Chondrocyte (in vitro differentiated cells): ENCODE measurements around the gene AHRR. TPM values are rescaled to one million over a fixed set of nuclear protein-coding genes. Genes with fewer than 3 reads are reported as not detected.

Experiments used
- DNase-seq: peaks from one replicate; pipeline ENCODE4 v3.0.0; 2021; ENCODE audit warnings: mixed read lengths, low spot score
- H3K27ac Mint-ChIP-seq: one replicate; pipeline ENCODE4 v1.8.0; 2021; ENCODE audit warnings: mild to moderate bottlenecking, moderate library complexity, mixed read lengths; ENCODE audit not compliant: unreplicated experiment
- H3K27me3 Mint-ChIP-seq: 2 replicates; pipeline ENCODE4 v1.8.0; 2021; ENCODE audit warnings: low read depth, mixed read lengths
- H3K36me3 Mint-ChIP-seq: 2 replicates; pipeline ENCODE4 v1.8.0; 2021; ENCODE audit warnings: low read depth, mixed read lengths
- H3K4me1 Mint-ChIP-seq: 2 replicates; pipeline ENCODE4 v1.8.0; 2021; ENCODE audit warnings: low read depth, mild to moderate bottlenecking, mixed read lengths
- H3K4me3 Mint-ChIP-seq: one replicate; pipeline ENCODE4 v1.8.0; 2021; ENCODE audit warnings: mild to moderate bottlenecking, moderate library complexity, mixed read lengths; ENCODE audit not compliant: unreplicated experiment
- H3K9me3 Mint-ChIP-seq: 2 replicates; pipeline ENCODE4 v1.8.0; 2021; ENCODE audit warnings: low read depth, mixed read lengths
- total RNA-seq: library from RNA; stranded (reverse); gene quantifications from 3 replicates; pipeline ENCODE4 v1.2.1, GENCODE V29; 2021
- TF ChIP-seq, protein P1 (sequence below): fragments of 200-600 bp; sonication (generic); IDR thresholded peaks from 2 replicates; pipeline ENCODE4 v1.5.0; 2021; ENCODE audit warnings: antibody characterized with exemption, mild to moderate bottlenecking, moderate library complexity

The AHRR gene
- total RNA-seq, 1 donor from 2014 or later, result 17.3 TPM

- TF ChIP-seq, protein P1, sequence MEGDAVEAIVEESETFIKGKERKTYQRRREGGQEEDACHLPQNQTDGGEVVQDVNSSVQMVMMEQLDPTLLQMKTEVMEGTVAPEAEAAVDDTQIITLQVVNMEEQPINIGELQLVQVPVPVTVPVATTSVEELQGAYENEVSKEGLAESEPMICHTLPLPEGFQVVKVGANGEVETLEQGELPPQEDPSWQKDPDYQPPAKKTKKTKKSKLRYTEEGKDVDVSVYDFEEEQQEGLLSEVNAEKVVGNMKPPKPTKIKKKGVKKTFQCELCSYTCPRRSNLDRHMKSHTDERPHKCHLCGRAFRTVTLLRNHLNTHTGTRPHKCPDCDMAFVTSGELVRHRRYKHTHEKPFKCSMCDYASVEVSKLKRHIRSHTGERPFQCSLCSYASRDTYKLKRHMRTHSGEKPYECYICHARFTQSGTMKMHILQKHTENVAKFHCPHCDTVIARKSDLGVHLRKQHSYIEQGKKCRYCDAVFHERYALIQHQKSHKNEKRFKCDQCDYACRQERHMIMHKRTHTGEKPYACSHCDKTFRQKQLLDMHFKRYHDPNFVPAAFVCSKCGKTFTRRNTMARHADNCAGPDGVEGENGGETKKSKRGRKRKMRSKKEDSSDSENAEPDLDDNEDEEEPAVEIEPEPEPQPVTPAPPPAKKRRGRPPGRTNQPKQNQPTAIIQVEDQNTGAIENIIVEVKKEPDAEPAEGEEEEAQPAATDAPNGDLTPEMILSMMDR, result no peak
- Mint-ChIP-seq H3K36me3 (peaks cover 1% of the 10 kb centered on the region), H3K4me3 (no peak overlapping the region), H3K4me1 (peaks cover under 1% of the 10 kb centered on the region), H3K9me3 (no peaks in the 10 kb centered on the region), H3K27ac (no peak overlapping the region), H3K27me3 (no peaks in the 10 kb centered on the region)
- no peak for DNase-seq
These were observed 32.4 kb downstream of the AHRR start for GRCh38 chr5:353612-354580.

DNA sequence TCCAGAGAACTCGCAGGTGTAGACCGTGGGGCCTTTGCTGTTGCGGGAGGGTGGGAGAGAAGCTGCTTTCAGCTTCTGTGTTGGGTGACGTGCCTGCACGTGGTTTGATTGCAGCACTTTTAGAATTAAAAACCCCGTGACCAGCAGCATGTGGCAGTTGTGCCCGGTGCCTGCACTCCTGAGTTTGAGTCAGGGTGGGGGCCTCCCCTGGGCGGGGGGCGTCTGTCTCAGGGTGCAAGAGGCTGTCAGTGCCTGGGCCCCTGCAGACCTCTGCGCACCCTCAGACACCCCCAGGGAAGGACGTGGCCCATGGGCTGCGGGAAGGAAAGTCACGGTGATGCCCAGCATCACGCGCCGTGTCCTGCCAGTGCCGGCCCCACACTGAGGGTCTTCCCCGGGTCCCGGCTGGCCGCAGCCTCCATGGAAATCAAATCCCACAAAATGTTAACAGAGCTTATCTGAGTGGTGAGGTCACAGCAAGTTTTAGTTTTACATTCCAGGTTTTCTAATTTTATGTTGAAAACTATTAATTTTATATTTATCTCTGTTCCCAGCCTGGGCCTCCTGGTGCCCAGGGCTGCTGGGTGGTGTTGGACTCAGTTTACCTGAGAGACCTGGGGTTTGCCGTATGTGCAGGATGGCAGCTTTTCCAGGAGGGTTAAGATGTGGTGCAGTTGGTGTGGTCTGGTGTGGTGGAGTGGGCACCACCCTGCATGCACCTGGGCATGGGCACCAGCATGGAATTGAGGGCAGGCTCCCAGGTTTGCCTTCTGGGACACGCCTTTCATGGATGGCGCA is 33.3 kb downstream of the AHRR start:
- TF ChIP-seq, protein P1, result no peak
- Mint-ChIP-seq H3K9me3 (no peaks in the 10 kb centered on the region), H3K27me3 (no peaks in the 10 kb centered on the region), H3K4me3 (no peak overlapping the region), H3K27ac (no peak overlapping the region), H3K36me3 (peaks cover 1% of the 10 kb centered on the region), H3K4me1 (no peaks in the 10 kb centered on the region)
- no peak for DNase-seq

DNA sequence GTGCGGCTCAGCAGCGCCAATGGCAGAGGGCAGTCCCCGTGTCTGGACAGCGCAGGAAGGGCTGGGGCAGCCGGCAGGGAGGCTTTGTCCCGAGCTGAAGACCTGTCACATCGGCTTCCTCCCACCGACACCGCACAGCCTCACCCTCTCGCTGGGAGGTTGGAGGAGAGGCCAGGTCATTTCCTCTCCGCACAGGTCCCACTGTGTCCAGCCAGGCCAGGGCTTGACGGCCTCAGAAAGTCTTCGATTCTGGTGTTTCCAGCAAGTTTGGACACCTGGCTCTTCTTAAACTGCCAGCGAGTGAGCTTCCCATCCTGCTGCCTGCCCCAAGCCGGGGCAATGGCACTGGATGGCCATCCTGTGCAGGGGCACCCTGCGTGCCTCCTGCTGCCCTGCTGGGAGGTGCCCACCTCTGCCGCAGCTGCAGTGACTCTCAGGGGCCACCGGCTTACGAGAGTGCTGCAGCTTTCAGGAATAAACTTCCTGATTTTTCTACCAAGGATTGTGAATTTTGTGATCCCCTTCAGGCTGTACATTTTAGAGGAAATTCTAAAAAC is 33.9 kb downstream of the AHRR start:
- H3K4me1 Mint-ChIP-seq, result no peaks in the 10 kb centered on the region

GRCh38 chr5:355958-356357 is 34.4 kb downstream of the AHRR start:
- Mint-ChIP-seq H3K27me3 (no peaks in the 10 kb centered on the region), H3K4me1 (no peaks in the 10 kb centered on the region), H3K9me3 (no peaks in the 10 kb centered on the region), H3K27ac (no peak overlapping the region), H3K4me3 (no peak overlapping the region), H3K36me3 (peaks cover 6% of the 10 kb centered on the region)
- no peak for DNase-seq
- TF ChIP-seq, protein P1, result no peak

More for the DNA sequence above, 33.9 kb downstream of the AHRR start:
- Mint-ChIP-seq H3K4me3 (no peak overlapping the region), H3K27me3 (no peaks in the 10 kb centered on the region), H3K27ac (no peak overlapping the region), H3K9me3 (no peaks in the 10 kb centered on the region), H3K36me3 (peaks cover 3% of the 10 kb centered on the region)
- DNase-seq, result no peak
- TF ChIP-seq, protein P1, result no peak
